ENCODE measurements around the gene HAPSTR1. TPM values are rescaled to one million over a fixed set of nuclear protein-coding genes. Genes with fewer than 3 reads are reported as not detected.

The HAPSTR1 gene
- total and polyA plus RNA-seq, 2 of the 4 experiments (the other 2 are of a cell fraction): 22.2 to 56.5 TPM

DNA sequence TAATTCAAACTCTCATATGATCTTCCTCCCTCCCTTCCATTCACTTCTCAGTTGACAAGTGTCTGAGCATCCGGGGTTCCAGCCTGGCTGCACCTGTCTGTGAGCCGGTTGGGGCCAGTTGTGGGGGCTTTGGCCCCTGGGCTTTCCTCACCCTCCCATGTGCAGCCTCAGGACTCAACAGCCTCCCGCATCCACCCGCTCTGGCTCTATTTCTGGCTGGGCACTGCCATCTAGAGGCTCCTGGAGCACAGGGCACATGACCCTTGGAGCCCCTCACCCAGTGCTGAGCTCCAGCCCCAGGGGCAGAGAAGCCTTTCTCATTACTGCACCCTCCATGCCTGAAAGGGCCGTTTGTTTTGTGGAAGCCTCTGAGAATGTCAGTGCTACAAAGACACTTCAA lies 43.3 kb downstream of the HAPSTR1 start:
- H3K36me3 ChIP-seq (ENCODE audit: control insufficient read depth, insufficient read depth, low read length): no peaks in the 10 kb centered on the region
- no TSS peak for BruUV-seq (replicated peaks)
- no peak overlapping the region for H3K23ac ChIP-seq (ENCODE audit: low read depth, low read length)
- no peak overlapping the region for H2AFZ ChIP-seq (replicated peaks; ENCODE audit: low read length, poor library complexity)
- H3K4me3 ChIP-seq (ENCODE audit: insufficient read depth, low read depth, low read length): no peak overlapping the region
- H4K20me1 ChIP-seq (ENCODE audit: insufficient read depth, low read length): peaks cover 4% of the 10 kb centered on the region
- WGBS, 2 experiments (ENCODE audit: extremely low coverage in 2 of 2, insufficient read length in 1 of 2): 30% methylated on average over 2 of the region's 5 CpGs; no CpG with 5 or more reads in 1 of the 2 experiments
- H4K8ac ChIP-seq (ENCODE audit: low read depth in 2 of 2, low read length in 2 of 2): no peak overlapping the region
- ChIA-PET CTCF (interaction anchor here (1.3 kb wide), 1 partner anchor 126 kb away, joined by 3 read pairs; no protein-coding TSS in a partner anchor), POLR2A (ENCODE audit: unreplicated experiment) (no interaction called here)
- no peak overlapping the region for H3K4ac ChIP-seq (ENCODE audit: low read depth, low read length)
- H2BK15ac ChIP-seq (ENCODE audit: low read depth, low read length): no peak overlapping the region
- dilution Hi-C loops (cut with HindIII; ENCODE audit: low sequenced_read_pairs, unreplicated experiment): no loop called here
- TF ChIP-seq SMC3 (IDR thresholded peaks at IDR 0.05; ENCODE audit: low read depth, low read length) (peak; percentile 50), RAD21 (IDR thresholded peaks at IDR 0.05; ENCODE audit: low read length) (peak; percentile 73), CTCF (conservative IDR thresholded peaks at IDR 0.05; ENCODE audit: low read depth, low read length) (peak; percentile 61), CHD1 (IDR thresholded peaks at IDR 0.05; ENCODE audit: low read depth, low read length) (no peak), MAZ (IDR thresholded peaks at IDR 0.05; ENCODE audit: borderline replicate concordance, low read depth, low read length) (no peak; the same call in 1 of the 2 replicates), MXI1 (IDR thresholded peaks at IDR 0.05; ENCODE audit: borderline replicate concordance, low read depth, low read length) (no peak), POLR2A (IDR thresholded peaks at IDR 0.05; ENCODE audit: low read depth, low read length) (no peak), ELK1 (IDR thresholded peaks at IDR 0.05; ENCODE audit: borderline replicate concordance, low read depth, low read length) (no peak), BHLHE40 (IDR thresholded peaks at IDR 0.05; ENCODE audit: low read depth, low read length) (no peak), RCOR1 (IDR thresholded peaks at IDR 0.05; ENCODE audit: insufficient replicate concordance, low read length) (no peak), MAFK (IDR thresholded peaks at IDR 0.05; ENCODE audit: low read depth, low read length) (no peak), RFX5 (IDR thresholded peaks at IDR 0.05; ENCODE audit: low read depth, low read length) (no peak), NFE2L2 (IDR thresholded peaks at IDR 0.05; ENCODE audit: low read depth, low read length) (no peak), FOS (IDR thresholded peaks at IDR 0.05; ENCODE audit: low read depth, low read length) (no peak)
- TF ChIP-seq, protein P1, sequence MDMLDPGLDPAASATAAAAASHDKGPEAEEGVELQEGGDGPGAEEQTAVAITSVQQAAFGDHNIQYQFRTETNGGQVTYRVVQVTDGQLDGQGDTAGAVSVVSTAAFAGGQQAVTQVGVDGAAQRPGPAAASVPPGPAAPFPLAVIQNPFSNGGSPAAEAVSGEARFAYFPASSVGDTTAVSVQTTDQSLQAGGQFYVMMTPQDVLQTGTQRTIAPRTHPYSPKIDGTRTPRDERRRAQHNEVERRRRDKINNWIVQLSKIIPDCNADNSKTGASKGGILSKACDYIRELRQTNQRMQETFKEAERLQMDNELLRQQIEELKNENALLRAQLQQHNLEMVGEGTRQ (IDR thresholded peaks at IDR 0.05; ENCODE audit: low read depth, low read length): peak; percentile 45; the same call in 1 of the 2 replicates
- H3K27me3 ChIP-seq (ENCODE audit: control insufficient read depth, insufficient read depth, low read length): no peaks in the 10 kb centered on the region
- in situ Hi-C loops (cut with MboI; ENCODE audit: low sequenced_read_pairs): loop anchor here (25.0 kb wide), 2 partner anchors 472 to 572 kb away; partner anchors contain the start of gene ABAT
- H3K27ac ChIP-seq (ENCODE audit: insufficient read depth, low read length): no peak overlapping the region
- H3K9me3 ChIP-seq (ENCODE audit: control insufficient read depth, insufficient read depth, low read length): no peaks in the 10 kb centered on the region
- no peaks in the 10 kb centered on the region for H3K4me1 ChIP-seq (ENCODE audit: control insufficient read depth, insufficient read depth, low read length)
- H2AK5ac ChIP-seq (ENCODE audit: low read depth, low read length): no peak overlapping the region
- H3K14ac ChIP-seq (replicated peaks; ENCODE audit: low read depth, low read length): no peak overlapping the region
- peak; percentile 55 for DNase-seq
- H2AK9ac ChIP-seq (replicated peaks; ENCODE audit: low read depth, low read length, poor library complexity): no peak overlapping the region
- ATAC-seq (ENCODE audit: low read depth): peak; percentile 64
- H3K18ac ChIP-seq (ENCODE audit: low read depth, low read length): no peak overlapping the region
- no peak overlapping the region for H2BK20ac ChIP-seq (ENCODE audit: low read depth, low read length)
- no peak overlapping the region for H2BK5ac ChIP-seq (ENCODE audit: low read depth, low read length, poor library complexity, severe bottlenecking)
- no peak overlapping the region for H2BK120ac ChIP-seq (ENCODE audit: low read depth, low read length)
- no peak overlapping the region for H4K5ac ChIP-seq (ENCODE audit: low read depth, low read length)
- intact Hi-C loops (cut with micrococcal nuclease): loop anchor here (2.0 to 10.0 kb wide), 2 partner anchors 230 to 570 kb away; no protein-coding TSS in a partner anchor
- H3K9me1 ChIP-seq (ENCODE audit: insufficient read depth, low read length): no peaks in the 10 kb centered on the region
- H3K56ac ChIP-seq (ENCODE audit: extremely low read depth, insufficient read depth, low read length): no peak overlapping the region
- H3K9ac ChIP-seq (ENCODE audit: low read depth, low read length): no peak overlapping the region
- H3K4me2 ChIP-seq (ENCODE audit: low read depth, low read length): no peak overlapping the region
- H4K91ac ChIP-seq (ENCODE audit: insufficient read depth, low read depth, low read length): no peak overlapping the region
- peaks cover 10 to 20% of the 10 kb centered on the region in 2 experiments; a peak in 3 of 4 replicates for H3K79me1 ChIP-seq (ENCODE audit: low read depth in 1 of 2, low read length in 2 of 2)

All from IMR-90 (cell line).